ENCODE measurements around the gene XPR1. TPM values are rescaled to one million over a fixed set of nuclear protein-coding genes. Genes with fewer than 3 reads are reported as not detected.

Gene XPR1
- total and polyA plus RNA-seq, 8 donors, result 3.4 to 25.3 (median 13.7) TPM

GRCh38 chr1:180919183-180919700 is 287.4 kb downstream of the XPR1 start:
- no peak overlapping the region for H3K27ac ChIP-seq
- no peaks in the 10 kb centered on the region for H3K27me3 ChIP-seq
- no peak for FAIRE-seq

DNA sequence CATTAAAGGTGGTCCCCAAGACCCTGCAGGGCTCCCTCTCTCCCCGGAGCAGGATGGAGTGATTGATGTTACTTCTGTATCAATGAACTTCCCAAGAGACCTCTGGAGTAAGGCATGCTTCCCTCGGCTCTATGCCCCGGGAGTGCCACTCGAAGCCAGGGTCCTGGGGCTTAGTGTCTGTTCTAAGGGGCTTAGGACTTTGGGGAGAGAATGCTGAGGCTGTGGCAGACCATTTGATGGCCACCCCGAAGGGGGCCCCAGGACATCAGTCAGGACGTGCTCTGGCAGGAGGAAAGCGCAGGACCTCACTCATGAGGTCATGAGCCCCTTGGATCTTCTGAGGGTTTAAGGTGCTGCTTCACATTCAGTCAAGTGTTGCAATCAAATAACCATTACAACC is 288.4 kb downstream of the XPR1 start:
- no peak for ATAC-seq
- DNase-seq, result no peak
- no peak overlapping the region for H3K4me3 ChIP-seq
- FAIRE-seq, result no peak
- no peaks in the 10 kb centered on the region for H3K4me1 ChIP-seq
- no peaks in the 10 kb centered on the region for H3K27me3 ChIP-seq
- H3K27ac ChIP-seq, result no peak overlapping the region
- 76 to 77% methylated on average over 7 of the region's 7 CpGs for WGBS, 2 donors
- H3K9me3 ChIP-seq, result no peaks in the 10 kb centered on the region
- H3K36me3 ChIP-seq, result no peaks in the 10 kb centered on the region
- TF ChIP-seq, protein P1, sequence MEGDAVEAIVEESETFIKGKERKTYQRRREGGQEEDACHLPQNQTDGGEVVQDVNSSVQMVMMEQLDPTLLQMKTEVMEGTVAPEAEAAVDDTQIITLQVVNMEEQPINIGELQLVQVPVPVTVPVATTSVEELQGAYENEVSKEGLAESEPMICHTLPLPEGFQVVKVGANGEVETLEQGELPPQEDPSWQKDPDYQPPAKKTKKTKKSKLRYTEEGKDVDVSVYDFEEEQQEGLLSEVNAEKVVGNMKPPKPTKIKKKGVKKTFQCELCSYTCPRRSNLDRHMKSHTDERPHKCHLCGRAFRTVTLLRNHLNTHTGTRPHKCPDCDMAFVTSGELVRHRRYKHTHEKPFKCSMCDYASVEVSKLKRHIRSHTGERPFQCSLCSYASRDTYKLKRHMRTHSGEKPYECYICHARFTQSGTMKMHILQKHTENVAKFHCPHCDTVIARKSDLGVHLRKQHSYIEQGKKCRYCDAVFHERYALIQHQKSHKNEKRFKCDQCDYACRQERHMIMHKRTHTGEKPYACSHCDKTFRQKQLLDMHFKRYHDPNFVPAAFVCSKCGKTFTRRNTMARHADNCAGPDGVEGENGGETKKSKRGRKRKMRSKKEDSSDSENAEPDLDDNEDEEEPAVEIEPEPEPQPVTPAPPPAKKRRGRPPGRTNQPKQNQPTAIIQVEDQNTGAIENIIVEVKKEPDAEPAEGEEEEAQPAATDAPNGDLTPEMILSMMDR (IDR thresholded peaks at IDR 0.05), result no peak
- intact Hi-C loops (cut with DNase I), result loop anchor here in 1 of 3 donors (10.0 kb wide), 1 partner anchor 45 kb away; no protein-coding TSS in a partner anchor

More at GRCh38 chr1:180919183-180919700, 287.4 kb downstream of the XPR1 start:
- H3K9me3 ChIP-seq, result no peaks in the 10 kb centered on the region
- intact Hi-C loops (cut with DNase I), result no loop called here
- TF ChIP-seq, protein P1 (IDR thresholded peaks at IDR 0.05), result no peak
- ATAC-seq, result no peak
- no peaks in the 10 kb centered on the region for H3K36me3 ChIP-seq
- no peaks in the 10 kb centered on the region for H3K4me1 ChIP-seq
- H3K4me3 ChIP-seq, result no peak overlapping the region
- WGBS, 2 donors, result 77 to 86% methylated on average over 9 of the region's 9 CpGs
- DNase-seq, result no peak

DNA sequence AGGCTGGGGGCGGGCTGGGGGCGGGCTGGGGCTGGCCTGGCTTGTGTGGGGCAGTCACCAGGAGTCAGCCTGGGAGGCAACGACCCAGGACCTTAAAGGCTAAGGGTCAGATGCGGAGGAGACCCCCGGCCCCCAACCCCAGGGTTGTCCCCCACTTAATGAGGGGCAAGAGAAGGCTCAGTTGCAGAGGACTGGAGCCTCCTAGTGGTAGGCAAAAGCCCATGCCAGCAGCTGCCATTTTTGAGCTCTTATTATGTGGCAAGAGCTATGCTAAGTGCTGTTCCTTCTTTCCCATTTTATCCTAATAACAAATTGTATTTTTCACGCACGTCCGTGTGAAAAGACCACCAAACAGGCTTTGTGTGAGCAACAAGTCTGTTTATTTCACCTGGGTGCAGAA is 288.9 kb downstream of the XPR1 start:
- Histone ChIP-seq H3K27me3 (no peaks in the 10 kb centered on the region), H3K4me1 (no peaks in the 10 kb centered on the region), H3K4me3 (no peak overlapping the region), H3K36me3 (no peaks in the 10 kb centered on the region), H3K27ac (no peak overlapping the region), H3K9me3 (no peaks in the 10 kb centered on the region)
- FAIRE-seq (no peak), DNase-seq (no peak), ATAC-seq (no peak)
- WGBS, 2 donors, result 66 to 80% methylated on average over 8 of the region's 8 CpGs
- intact Hi-C loops (cut with DNase I), result loop anchor here in 1 of 3 donors (10.0 kb wide), 1 partner anchor 46 kb away; no protein-coding TSS in a partner anchor
- TF ChIP-seq, protein P1 (IDR thresholded peaks at IDR 0.05), result no peak

- ATAC-seq (no peak), FAIRE-seq (no peak), DNase-seq (no peak)
- TF ChIP-seq, protein P1 (IDR thresholded peaks at IDR 0.05), result no peak
- intact Hi-C loops (cut with DNase I), result loop anchor here in 1 of 3 donors (10.0 kb wide), 1 partner anchor 47 kb away; no protein-coding TSS in a partner anchor
- no peaks in the 10 kb centered on the region for H3K27me3 ChIP-seq
- H3K4me1 ChIP-seq, result no peaks in the 10 kb centered on the region
- H3K27ac ChIP-seq, result no peak overlapping the region
- 82 to 86% methylated on average over 6 of the region's 6 CpGs for WGBS, 2 donors
- no peaks in the 10 kb centered on the region for H3K9me3 ChIP-seq
- H3K36me3 ChIP-seq, result no peaks in the 10 kb centered on the region
- no peak overlapping the region for H3K4me3 ChIP-seq
These were observed 289.6 kb downstream of the XPR1 start for GRCh38 chr1:180921386-180921785.

- Histone ChIP-seq H3K36me3 (no peaks in the 10 kb centered on the region), H3K27ac (no peak overlapping the region), H3K27me3 (no peaks in the 10 kb centered on the region), H3K4me3 (no peak overlapping the region), H3K4me1 (no peaks in the 10 kb centered on the region), H3K9me3 (no peaks in the 10 kb centered on the region)
- no peak for FAIRE-seq
- 81 to 87% methylated on average over 21 of the region's 21 CpGs for WGBS, 2 donors
- intact Hi-C loops (cut with DNase I), result loop anchor here in 1 of 3 donors (10.0 kb wide), 1 partner anchor 47 kb away; no protein-coding TSS in a partner anchor
- ATAC-seq, result no peak
- DNase-seq, result no peak
- TF ChIP-seq, protein P1 (IDR thresholded peaks at IDR 0.05), result no peak
These were observed 290.2 kb downstream of the XPR1 start for GRCh38 chr1:180921891-180922630.

Data from pancreas (tissue), 10 donors.